ENCODE data around the gene PANK2. TPM values are rescaled to one million over a fixed set of nuclear protein-coding genes. Genes with fewer than 3 reads are reported as not detected.

The PANK2 gene
- total RNA-seq, 1 experiment from 2014 or later = 62.7 TPM

- TF ChIP-seq, protein P1, sequence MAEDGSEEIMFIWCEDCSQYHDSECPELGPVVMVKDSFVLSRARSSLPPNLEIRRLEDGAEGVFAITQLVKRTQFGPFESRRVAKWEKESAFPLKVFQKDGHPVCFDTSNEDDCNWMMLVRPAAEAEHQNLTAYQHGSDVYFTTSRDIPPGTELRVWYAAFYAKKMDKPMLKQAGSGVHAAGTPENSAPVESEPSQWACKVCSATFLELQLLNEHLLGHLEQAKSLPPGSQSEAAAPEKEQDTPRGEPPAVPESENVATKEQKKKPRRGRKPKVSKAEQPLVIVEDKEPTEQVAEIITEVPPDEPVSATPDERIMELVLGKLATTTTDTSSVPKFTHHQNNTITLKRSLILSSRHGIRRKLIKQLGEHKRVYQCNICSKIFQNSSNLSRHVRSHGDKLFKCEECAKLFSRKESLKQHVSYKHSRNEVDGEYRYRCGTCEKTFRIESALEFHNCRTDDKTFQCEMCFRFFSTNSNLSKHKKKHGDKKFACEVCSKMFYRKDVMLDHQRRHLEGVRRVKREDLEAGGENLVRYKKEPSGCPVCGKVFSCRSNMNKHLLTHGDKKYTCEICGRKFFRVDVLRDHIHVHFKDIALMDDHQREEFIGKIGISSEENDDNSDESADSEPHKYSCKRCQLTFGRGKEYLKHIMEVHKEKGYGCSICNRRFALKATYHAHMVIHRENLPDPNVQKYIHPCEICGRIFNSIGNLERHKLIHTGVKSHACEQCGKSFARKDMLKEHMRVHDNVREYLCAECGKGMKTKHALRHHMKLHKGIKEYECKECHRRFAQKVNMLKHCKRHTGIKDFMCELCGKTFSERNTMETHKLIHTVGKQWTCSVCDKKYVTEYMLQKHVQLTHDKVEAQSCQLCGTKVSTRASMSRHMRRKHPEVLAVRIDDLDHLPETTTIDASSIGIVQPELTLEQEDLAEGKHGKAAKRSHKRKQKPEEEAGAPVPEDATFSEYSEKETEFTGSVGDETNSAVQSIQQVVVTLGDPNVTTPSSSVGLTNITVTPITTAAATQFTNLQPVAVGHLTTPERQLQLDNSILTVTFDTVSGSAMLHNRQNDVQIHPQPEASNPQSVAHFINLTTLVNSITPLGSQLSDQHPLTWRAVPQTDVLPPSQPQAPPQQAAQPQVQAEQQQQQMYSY (CRISPR knock-in tag; IDR thresholded peaks at IDR 0.05) = no peak
- TF ChIP-seq SMAD3 (CRISPR knock-in tag; IDR thresholded peaks at IDR 0.05; ENCODE audit: borderline replicate concordance) = no peak
- TF ChIP-seq SOX15 (CRISPR knock-in tag; IDR thresholded peaks at IDR 0.05) = no peak
- no peak for TF ChIP-seq JAZF1 (CRISPR knock-in tag; IDR thresholded peaks at IDR 0.05)
- no peak for TF ChIP-seq NFYB (CRISPR knock-in tag; conservative IDR thresholded peaks at IDR 0.05; ENCODE audit: low read depth)
- no peak for TF ChIP-seq CREB1 (CRISPR knock-in tag; IDR thresholded peaks at IDR 0.05)
- no peak for TF ChIP-seq ETV6 (CRISPR knock-in tag; IDR thresholded peaks at IDR 0.05)
- no peak for TF ChIP-seq TEAD4 (CRISPR knock-in tag; IDR thresholded peaks at IDR 0.05)
- TF ChIP-seq, protein P2, sequence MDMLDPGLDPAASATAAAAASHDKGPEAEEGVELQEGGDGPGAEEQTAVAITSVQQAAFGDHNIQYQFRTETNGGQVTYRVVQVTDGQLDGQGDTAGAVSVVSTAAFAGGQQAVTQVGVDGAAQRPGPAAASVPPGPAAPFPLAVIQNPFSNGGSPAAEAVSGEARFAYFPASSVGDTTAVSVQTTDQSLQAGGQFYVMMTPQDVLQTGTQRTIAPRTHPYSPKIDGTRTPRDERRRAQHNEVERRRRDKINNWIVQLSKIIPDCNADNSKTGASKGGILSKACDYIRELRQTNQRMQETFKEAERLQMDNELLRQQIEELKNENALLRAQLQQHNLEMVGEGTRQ (CRISPR knock-in tag; IDR thresholded peaks at IDR 0.05) = no peak
- TF ChIP-seq, protein P3, sequence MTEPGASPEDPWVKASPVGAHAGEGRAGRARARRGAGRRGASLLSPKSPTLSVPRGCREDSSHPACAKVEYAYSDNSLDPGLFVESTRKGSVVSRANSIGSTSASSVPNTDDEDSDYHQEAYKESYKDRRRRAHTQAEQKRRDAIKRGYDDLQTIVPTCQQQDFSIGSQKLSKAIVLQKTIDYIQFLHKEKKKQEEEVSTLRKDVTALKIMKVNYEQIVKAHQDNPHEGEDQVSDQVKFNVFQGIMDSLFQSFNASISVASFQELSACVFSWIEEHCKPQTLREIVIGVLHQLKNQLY (CRISPR knock-in tag; IDR thresholded peaks at IDR 0.05) = no peak
- no peak for TF ChIP-seq ELF4 (CRISPR knock-in tag; IDR thresholded peaks at IDR 0.05; ENCODE audit: low read depth)
- TF ChIP-seq MAX (CRISPR knock-in tag; IDR thresholded peaks at IDR 0.05) = no peak
Observed at GRCh38 chr20:3922983-3923339, 33.8 kb downstream of the PANK2 start (continued).

- Mint-ChIP-seq H3K27ac (peak overlapping the region; percentile 43; the same call in 1 of the 2 replicates), H3K4me3 (no peak overlapping the region), H3K27me3 (ENCODE audit: low read depth) (no peaks in the 10 kb centered on the region), H3K9me3 (no peaks in the 10 kb centered on the region), H3K4me1 (peaks cover 33% of the 10 kb centered on the region), H3K36me3 (peaks cover 43% of the 10 kb centered on the region)
- ATAC-seq (no peak), DNase-seq (ENCODE audit: low spot score) (no peak)
- ChIA-PET POLR2A (no interaction called here), CTCF (no interaction called here)
- TF ChIP-seq ZBTB21 (CRISPR knock-in tag; IDR thresholded peaks at IDR 0.05; ENCODE audit: borderline replicate concordance) = no peak
- no peak for TF ChIP-seq ZSCAN18 (CRISPR knock-in tag; IDR thresholded peaks at IDR 0.05)
- TF ChIP-seq TP53 (CRISPR knock-in tag; IDR thresholded peaks at IDR 0.05) = no peak
- TF ChIP-seq NFYB (CRISPR knock-in tag; conservative IDR thresholded peaks at IDR 0.05; ENCODE audit: low read depth) = no peak
- no peak for TF ChIP-seq CREM (CRISPR knock-in tag; IDR thresholded peaks at IDR 0.05)
Observed at GRCh38 chr20:3923818-3924217, 34.6 kb downstream of the PANK2 start.

- peaks cover 33% of the 10 kb centered on the region for H3K4me1 Mint-ChIP-seq
- TF ChIP-seq ZNF121 (CRISPR knock-in tag; IDR thresholded peaks at IDR 0.05) (no peak), KAT7 (CRISPR knock-in tag; IDR thresholded peaks at IDR 0.05; ENCODE audit: borderline replicate concordance) (no peak), JUN (CRISPR knock-in tag; IDR thresholded peaks at IDR 0.05) (no peak), PRRX2 (CRISPR knock-in tag; IDR thresholded peaks at IDR 0.05) (no peak)
- TF ChIP-seq, protein P4, sequence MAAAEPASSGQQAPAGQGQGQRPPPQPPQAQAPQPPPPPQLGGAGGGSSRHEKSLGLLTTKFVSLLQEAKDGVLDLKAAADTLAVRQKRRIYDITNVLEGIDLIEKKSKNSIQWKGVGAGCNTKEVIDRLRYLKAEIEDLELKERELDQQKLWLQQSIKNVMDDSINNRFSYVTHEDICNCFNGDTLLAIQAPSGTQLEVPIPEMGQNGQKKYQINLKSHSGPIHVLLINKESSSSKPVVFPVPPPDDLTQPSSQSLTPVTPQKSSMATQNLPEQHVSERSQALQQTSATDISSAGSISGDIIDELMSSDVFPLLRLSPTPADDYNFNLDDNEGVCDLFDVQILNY (CRISPR knock-in tag; IDR thresholded peaks at IDR 0.05) = no peak
- TF ChIP-seq, protein P5, sequence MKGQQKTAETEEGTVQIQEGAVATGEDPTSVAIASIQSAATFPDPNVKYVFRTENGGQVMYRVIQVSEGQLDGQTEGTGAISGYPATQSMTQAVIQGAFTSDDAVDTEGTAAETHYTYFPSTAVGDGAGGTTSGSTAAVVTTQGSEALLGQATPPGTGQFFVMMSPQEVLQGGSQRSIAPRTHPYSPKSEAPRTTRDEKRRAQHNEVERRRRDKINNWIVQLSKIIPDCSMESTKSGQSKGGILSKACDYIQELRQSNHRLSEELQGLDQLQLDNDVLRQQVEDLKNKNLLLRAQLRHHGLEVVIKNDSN (CRISPR knock-in tag; IDR thresholded peaks at IDR 0.05) = no peak
- TF ChIP-seq, protein P6, sequence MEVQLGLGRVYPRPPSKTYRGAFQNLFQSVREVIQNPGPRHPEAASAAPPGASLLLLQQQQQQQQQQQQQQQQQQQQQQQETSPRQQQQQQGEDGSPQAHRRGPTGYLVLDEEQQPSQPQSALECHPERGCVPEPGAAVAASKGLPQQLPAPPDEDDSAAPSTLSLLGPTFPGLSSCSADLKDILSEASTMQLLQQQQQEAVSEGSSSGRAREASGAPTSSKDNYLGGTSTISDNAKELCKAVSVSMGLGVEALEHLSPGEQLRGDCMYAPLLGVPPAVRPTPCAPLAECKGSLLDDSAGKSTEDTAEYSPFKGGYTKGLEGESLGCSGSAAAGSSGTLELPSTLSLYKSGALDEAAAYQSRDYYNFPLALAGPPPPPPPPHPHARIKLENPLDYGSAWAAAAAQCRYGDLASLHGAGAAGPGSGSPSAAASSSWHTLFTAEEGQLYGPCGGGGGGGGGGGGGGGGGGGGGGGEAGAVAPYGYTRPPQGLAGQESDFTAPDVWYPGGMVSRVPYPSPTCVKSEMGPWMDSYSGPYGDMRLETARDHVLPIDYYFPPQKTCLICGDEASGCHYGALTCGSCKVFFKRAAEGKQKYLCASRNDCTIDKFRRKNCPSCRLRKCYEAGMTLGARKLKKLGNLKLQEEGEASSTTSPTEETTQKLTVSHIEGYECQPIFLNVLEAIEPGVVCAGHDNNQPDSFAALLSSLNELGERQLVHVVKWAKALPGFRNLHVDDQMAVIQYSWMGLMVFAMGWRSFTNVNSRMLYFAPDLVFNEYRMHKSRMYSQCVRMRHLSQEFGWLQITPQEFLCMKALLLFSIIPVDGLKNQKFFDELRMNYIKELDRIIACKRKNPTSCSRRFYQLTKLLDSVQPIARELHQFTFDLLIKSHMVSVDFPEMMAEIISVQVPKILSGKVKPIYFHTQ (CRISPR knock-in tag; IDR thresholded peaks at IDR 0.05) = no peak
Observed at GRCh38 chr20:3924304-3925112, 35.3 kb downstream of the PANK2 start.

More at GRCh38 chr20:3924304-3925112, 35.3 kb downstream of the PANK2 start:
- Mint-ChIP-seq H3K27me3 (ENCODE audit: low read depth) (no peaks in the 10 kb centered on the region), H3K4me3 (no peak overlapping the region), H3K36me3 (peaks cover 36% of the 10 kb centered on the region), H3K9me3 (no peaks in the 10 kb centered on the region), H3K27ac (peak overlapping the region; percentile 60; the same call in 1 of the 2 replicates)
- ATAC-seq = no peak
- DNase-seq (ENCODE audit: low spot score) = no peak
- POLR2A ChIA-PET = no interaction called here
- CTCF ChIA-PET = interaction anchor here (0.8 to 6.7 kb wide), 3 partner anchors 70 to 147 kb away, joined by 3 to 55 read pairs (median 3); no protein-coding TSS in a partner anchor
